ENCODE measurements around the gene ATP8A2.

DNA sequence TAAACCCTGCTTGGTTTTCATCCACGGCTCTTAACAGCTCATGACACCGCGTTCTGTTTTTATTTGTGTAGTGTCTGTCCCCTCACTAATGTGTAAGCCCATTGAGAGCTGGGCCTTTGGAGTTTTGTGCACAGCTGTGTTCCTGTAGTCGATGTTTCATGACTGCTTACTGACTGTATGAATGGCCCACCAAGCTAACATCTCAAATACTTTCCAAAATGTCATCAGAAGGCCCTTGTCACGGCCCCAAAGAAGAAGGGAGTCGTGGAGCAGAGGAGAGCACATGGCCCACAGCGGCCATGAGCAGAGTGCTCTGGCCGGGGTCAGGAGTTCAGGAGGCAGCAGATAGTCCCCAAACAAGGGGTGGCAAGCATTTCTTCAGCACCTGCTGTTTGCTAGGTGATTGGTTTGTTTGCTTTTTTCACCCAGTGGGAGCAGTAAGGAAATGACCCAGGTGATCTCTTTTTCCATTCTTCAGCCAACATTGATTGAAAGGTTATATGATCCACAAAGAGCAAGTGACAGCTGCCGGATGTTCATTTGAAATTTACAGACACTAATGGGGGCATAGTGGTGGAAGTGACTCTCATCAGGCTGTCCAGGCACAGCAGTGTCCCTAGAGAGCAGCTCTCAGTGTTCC is 315.2 kb downstream of the ATP8A2 start:
- TF ChIP-seq, protein P1, sequence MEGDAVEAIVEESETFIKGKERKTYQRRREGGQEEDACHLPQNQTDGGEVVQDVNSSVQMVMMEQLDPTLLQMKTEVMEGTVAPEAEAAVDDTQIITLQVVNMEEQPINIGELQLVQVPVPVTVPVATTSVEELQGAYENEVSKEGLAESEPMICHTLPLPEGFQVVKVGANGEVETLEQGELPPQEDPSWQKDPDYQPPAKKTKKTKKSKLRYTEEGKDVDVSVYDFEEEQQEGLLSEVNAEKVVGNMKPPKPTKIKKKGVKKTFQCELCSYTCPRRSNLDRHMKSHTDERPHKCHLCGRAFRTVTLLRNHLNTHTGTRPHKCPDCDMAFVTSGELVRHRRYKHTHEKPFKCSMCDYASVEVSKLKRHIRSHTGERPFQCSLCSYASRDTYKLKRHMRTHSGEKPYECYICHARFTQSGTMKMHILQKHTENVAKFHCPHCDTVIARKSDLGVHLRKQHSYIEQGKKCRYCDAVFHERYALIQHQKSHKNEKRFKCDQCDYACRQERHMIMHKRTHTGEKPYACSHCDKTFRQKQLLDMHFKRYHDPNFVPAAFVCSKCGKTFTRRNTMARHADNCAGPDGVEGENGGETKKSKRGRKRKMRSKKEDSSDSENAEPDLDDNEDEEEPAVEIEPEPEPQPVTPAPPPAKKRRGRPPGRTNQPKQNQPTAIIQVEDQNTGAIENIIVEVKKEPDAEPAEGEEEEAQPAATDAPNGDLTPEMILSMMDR (IDR thresholded peaks at IDR 0.05; ENCODE audit: poor library complexity, severe bottlenecking): no peak
- no peak for TF ChIP-seq RAD21 (conservative IDR thresholded peaks at IDR 0.05)
- TF ChIP-seq, protein P2, sequence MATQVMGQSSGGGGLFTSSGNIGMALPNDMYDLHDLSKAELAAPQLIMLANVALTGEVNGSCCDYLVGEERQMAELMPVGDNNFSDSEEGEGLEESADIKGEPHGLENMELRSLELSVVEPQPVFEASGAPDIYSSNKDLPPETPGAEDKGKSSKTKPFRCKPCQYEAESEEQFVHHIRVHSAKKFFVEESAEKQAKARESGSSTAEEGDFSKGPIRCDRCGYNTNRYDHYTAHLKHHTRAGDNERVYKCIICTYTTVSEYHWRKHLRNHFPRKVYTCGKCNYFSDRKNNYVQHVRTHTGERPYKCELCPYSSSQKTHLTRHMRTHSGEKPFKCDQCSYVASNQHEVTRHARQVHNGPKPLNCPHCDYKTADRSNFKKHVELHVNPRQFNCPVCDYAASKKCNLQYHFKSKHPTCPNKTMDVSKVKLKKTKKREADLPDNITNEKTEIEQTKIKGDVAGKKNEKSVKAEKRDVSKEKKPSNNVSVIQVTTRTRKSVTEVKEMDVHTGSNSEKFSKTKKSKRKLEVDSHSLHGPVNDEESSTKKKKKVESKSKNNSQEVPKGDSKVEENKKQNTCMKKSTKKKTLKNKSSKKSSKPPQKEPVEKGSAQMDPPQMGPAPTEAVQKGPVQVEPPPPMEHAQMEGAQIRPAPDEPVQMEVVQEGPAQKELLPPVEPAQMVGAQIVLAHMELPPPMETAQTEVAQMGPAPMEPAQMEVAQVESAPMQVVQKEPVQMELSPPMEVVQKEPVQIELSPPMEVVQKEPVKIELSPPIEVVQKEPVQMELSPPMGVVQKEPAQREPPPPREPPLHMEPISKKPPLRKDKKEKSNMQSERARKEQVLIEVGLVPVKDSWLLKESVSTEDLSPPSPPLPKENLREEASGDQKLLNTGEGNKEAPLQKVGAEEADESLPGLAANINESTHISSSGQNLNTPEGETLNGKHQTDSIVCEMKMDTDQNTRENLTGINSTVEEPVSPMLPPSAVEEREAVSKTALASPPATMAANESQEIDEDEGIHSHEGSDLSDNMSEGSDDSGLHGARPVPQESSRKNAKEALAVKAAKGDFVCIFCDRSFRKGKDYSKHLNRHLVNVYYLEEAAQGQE (IDR thresholded peaks at IDR 0.05; ENCODE audit: borderline replicate concordance): no peak
- TF ChIP-seq POLR2AphosphoS5 (IDR thresholded peaks at IDR 0.05): no peak
- no peak for TF ChIP-seq TAF1 (IDR thresholded peaks at IDR 0.05; ENCODE audit: low read depth)
- TF ChIP-seq EP300 (conservative IDR thresholded peaks at IDR 0.05; ENCODE audit: poor library complexity, severe bottlenecking): no peak
- no peak for TF ChIP-seq EZH2 (IDR thresholded peaks at IDR 0.05; ENCODE audit: borderline replicate concordance, insufficient read depth, low read length, poor library complexity, severe bottlenecking)
